ENCODE results near the gene PRAMEF2. TPM values are rescaled to one million over a fixed set of nuclear protein-coding genes. Genes with fewer than 3 reads are reported as not detected.
"Not testable (repeated sequence)": the region's sequence is repeated elsewhere in the genome, so short reads cannot be mapped to it uniquely, and the experiment has no call there.

The PRAMEF2 gene
- total RNA-seq (2022) (not detected in 2 replicates), Bru-seq, nascent RNA (not detected), BruChase-seq, experiment 1, labeled RNA remaining after a 2-hour chase (not detected), BruChase-seq, experiment 2, labeled RNA remaining after a 6-hour chase (not detected)
- long read RNA-seq, result 0 reads

GRCh38 chr1:12856786-12857185 is at the start of gene PRAMEF2:
Gene PRAMEF2 (plus strand): TSS chr1:12857086. CDS start chr1:12859010, 1,924 bp downstream.
- POLR2A ChIA-PET, result interaction anchor here (0.7 kb wide), 1 partner anchor 517 kb away, joined by 5 read pairs; no protein-coding TSS in a partner anchor
- BruUV-seq (replicated peaks); H3K4me1 Mint-ChIP-seq (ENCODE audit: low read depth, unreplicated experiment); H3K4me3 ChIP-seq (ENCODE audit: low read depth, low read length); H3K9me3 Mint-ChIP-seq (ENCODE audit: unreplicated experiment); DNase-seq; H3K36me3 ChIP-seq (ENCODE audit: control insufficient read depth, insufficient read depth, low read length); intact Hi-C loops (cut with micrococcal nuclease; ENCODE audit: unreplicated experiment); H3K36me3 Mint-ChIP-seq (ENCODE audit: insufficient read depth, unreplicated experiment); H3K4me3 Mint-ChIP-seq (ENCODE audit: unreplicated experiment); H3K27me3 Mint-ChIP-seq (ENCODE audit: insufficient read depth, unreplicated experiment); H3K4me1 ChIP-seq; CTCF ChIA-PET; H3K9me3 ChIP-seq; H3K27ac Mint-ChIP-seq (ENCODE audit: unreplicated experiment); H3K27me3 ChIP-seq (replicated peaks; ENCODE audit: control insufficient read depth, insufficient read depth, low read length): not testable (repeated sequence)

- no TSS peak for BruUV-seq (replicated peaks)
- Mint-ChIP-seq H3K4me1 (ENCODE audit: low read depth, unreplicated experiment) (no peaks in the 10 kb centered on the region), H3K9me3 (ENCODE audit: unreplicated experiment) (peaks cover 7% of the 10 kb centered on the region), H3K27ac (ENCODE audit: unreplicated experiment) (no peak overlapping the region), H3K36me3 (ENCODE audit: insufficient read depth, unreplicated experiment) (no peaks in the 10 kb centered on the region), H3K27me3 (ENCODE audit: insufficient read depth, unreplicated experiment) (peaks cover 4% of the 10 kb centered on the region), H3K4me3 (ENCODE audit: unreplicated experiment) (no peak overlapping the region)
- Histone ChIP-seq H3K9me3 (no peaks in the 10 kb centered on the region; the same call in 1 of the 2 replicates), H3K4me1 (no peaks in the 10 kb centered on the region), H3K4me3 (ENCODE audit: low read depth, low read length) (no peak overlapping the region), H3K27me3 (replicated peaks; ENCODE audit: control insufficient read depth, insufficient read depth, low read length) (no peaks in the 10 kb centered on the region), H3K36me3 (ENCODE audit: control insufficient read depth, insufficient read depth, low read length) (no peaks in the 10 kb centered on the region)
- ChIA-PET POLR2A (no interaction called here), CTCF (no interaction called here)
- intact Hi-C loops (cut with micrococcal nuclease; ENCODE audit: unreplicated experiment), result no loop called here
- no peak for TF ChIP-seq CTCF (IDR thresholded peaks at IDR 0.05; ENCODE audit: insufficient read depth in 1 of 2, low read depth in 1 of 2, low read length in 1 of 2, severe bottlenecking in 1 of 2, unreplicated experiment in 1 of 2)
- no peak for DNase-seq
Observed at GRCh38 chr1:12809933-12810332, 47.0 kb upstream of the PRAMEF2 start.

- Mint-ChIP-seq H3K9me3 (ENCODE audit: unreplicated experiment) (no peaks in the 10 kb centered on the region), H3K4me3 (ENCODE audit: unreplicated experiment) (no peak overlapping the region), H3K27me3 (ENCODE audit: insufficient read depth, unreplicated experiment) (peaks cover 4% of the 10 kb centered on the region), H3K4me1 (ENCODE audit: low read depth, unreplicated experiment) (no peaks in the 10 kb centered on the region), H3K27ac (ENCODE audit: unreplicated experiment) (no peak overlapping the region), H3K36me3 (ENCODE audit: insufficient read depth, unreplicated experiment) (no peaks in the 10 kb centered on the region)
- Histone ChIP-seq H3K27me3 (replicated peaks; ENCODE audit: control insufficient read depth, insufficient read depth, low read length) (no peaks in the 10 kb centered on the region), H3K9me3 (no peaks in the 10 kb centered on the region), H3K36me3 (ENCODE audit: control insufficient read depth, insufficient read depth, low read length) (no peaks in the 10 kb centered on the region), H3K4me3 (ENCODE audit: low read depth, low read length) (no peak overlapping the region), H3K4me1 (no peaks in the 10 kb centered on the region)
- no peak for TF ChIP-seq CTCF (IDR thresholded peaks at IDR 0.05; ENCODE audit: insufficient read depth in 1 of 2, low read depth in 1 of 2, low read length in 1 of 2, severe bottlenecking in 1 of 2, unreplicated experiment in 1 of 2)
- intact Hi-C loops (cut with micrococcal nuclease; ENCODE audit: unreplicated experiment), result no loop called here
- DNase-seq, result no peak
- ChIA-PET CTCF (no interaction called here), POLR2A (no interaction called here)
- no TSS peak for BruUV-seq (replicated peaks)
Observed at GRCh38 chr1:12810691-12811408, 46.0 kb upstream of the PRAMEF2 start.
